CD14-positive monocyte (primary cell): ENCODE data around the gene ATXN7L1. TPM values are rescaled to one million over a fixed set of nuclear protein-coding genes. Genes with fewer than 3 reads are reported as not detected.

Experiments used
- DNase-seq, 3 donors: peaks; one replicate each; pipeline ENCODE4 v3.0.0-alpha.2; 2011 to 2022
- H2AFZ ChIP-seq: 2 replicates; pipeline ENCODE4 v1.6.0; 2012; ENCODE audit warnings: mild to moderate bottlenecking, low read depth, low read length, inconsistent platforms; ENCODE audit not compliant: insufficient read depth, poor library complexity, severe bottlenecking
- H3K27ac ChIP-seq, 2 donors: 1 replicate in 1 of 2; 2 replicates in 1 of 2; pipeline ENCODE4 v1.5.1; 2012 to 2013; ENCODE audit warnings: low read length in 2 of 2, control low read depth in 1 of 2, inconsistent platforms in 1 of 2, low read depth in 1 of 2, mild to moderate bottlenecking in 1 of 2
- H3K27me3 ChIP-seq, 2 donors: one replicate each; pipeline versions ENCODE4 v1.6.0 to v1.6.1; 2011 to 2013; ENCODE audit warnings: low read length in 2 of 2; ENCODE audit not compliant: control insufficient read depth in 2 of 2, insufficient read depth in 2 of 2
- H3K36me3 ChIP-seq, 2 donors: replicated peaks in 1 of 2; 1 replicate in 1 of 2; 2 replicates in 1 of 2; pipeline versions ENCODE4 v1.5.1 to v1.6.1; 2012 to 2013; ENCODE audit warnings: low read length in 2 of 2, control low read depth in 1 of 2, inconsistent platforms in 1 of 2, mild to moderate bottlenecking in 1 of 2; ENCODE audit not compliant: insufficient read depth in 2 of 2, control insufficient read depth in 1 of 2
- H3K4me1 ChIP-seq, 2 donors: 1 replicate in 1 of 2; 2 replicates in 1 of 2; pipeline versions ENCODE4 v1.5.1 to v1.6.1; 2012 to 2013; ENCODE audit warnings: low read length in 2 of 2, control low read depth in 1 of 2, inconsistent platforms in 1 of 2, mild to moderate bottlenecking in 1 of 2, moderate library complexity in 1 of 2; ENCODE audit not compliant: insufficient read depth in 2 of 2, control insufficient read depth in 1 of 2
- H3K4me2 ChIP-seq: replicated peaks from 2 replicates; pipeline ENCODE3; 2012; ENCODE audit warnings: low read length, moderate library complexity, mild to moderate bottlenecking; ENCODE audit not compliant: poor library complexity, severe bottlenecking; ENCODE audit errors: extremely low read depth
- H3K4me3 ChIP-seq, 3 experiments: fragments of 200-600 bp in 1 of 3; sonication (generic) in 1 of 3; replicated peaks in 1 of 3; 1 replicate in 2 of 3; 2 replicates in 1 of 3; pipeline ENCODE4 v1.5.1; 2011 to 2013; ENCODE audit warnings: low read length in 3 of 3, mild to moderate bottlenecking in 3 of 3, control low read depth in 2 of 3, low read depth in 2 of 3, inconsistent platforms in 1 of 3, moderate library complexity in 1 of 3
- H3K79me2 ChIP-seq: 2 replicates; pipeline ENCODE4 v1.6.0; 2012; ENCODE audit warnings: mild to moderate bottlenecking, control low read depth, inconsistent platforms, low read length, moderate library complexity; ENCODE audit not compliant: insufficient read depth
- H3K9ac ChIP-seq: 2 replicates; pipeline ENCODE4 v1.6.0; 2017; ENCODE audit warnings: low read length, mild to moderate bottlenecking; ENCODE audit not compliant: insufficient read depth, poor library complexity, severe bottlenecking
- H3K9me3 ChIP-seq, 2 donors: replicated peaks in 1 of 2; 1 replicate in 1 of 2; 2 replicates in 1 of 2; pipeline versions ENCODE4 v1.5.1 to v1.6.1; 2012 to 2013; ENCODE audit warnings: low read length in 2 of 2, control low read depth in 1 of 2; ENCODE audit not compliant: control insufficient read depth in 1 of 2, insufficient read depth in 1 of 2
- H4K20me1 ChIP-seq: 2 replicates; pipeline ENCODE4 v1.6.0; 2012; ENCODE audit warnings: mild to moderate bottlenecking, low read length, control low read depth, moderate library complexity; ENCODE audit not compliant: insufficient read depth
- H3K27ac Mint-ChIP-seq, 7 donors: one replicate each; pipeline ENCODE4 v1.8.0; 2020; ENCODE audit warnings: mild to moderate bottlenecking in 7 of 7, mixed read lengths in 7 of 7, moderate library complexity in 6 of 7, inconsistent platforms in 2 of 7
- H3K27me3 Mint-ChIP-seq, 3 donors: one replicate each; pipeline ENCODE4 v1.8.0; 2021 to 2022; ENCODE audit warnings: low read depth in 3 of 3, mild to moderate bottlenecking in 3 of 3, mixed read lengths in 3 of 3, moderate library complexity in 3 of 3, inconsistent platforms in 1 of 3
- H3K36me3 Mint-ChIP-seq, 2 donors: one replicate each; pipeline ENCODE4 v1.8.0; 2020; ENCODE audit warnings: mixed read lengths in 2 of 2, inconsistent platforms in 1 of 2, mild to moderate bottlenecking in 1 of 2
- H3K4me1 Mint-ChIP-seq: one replicate; pipeline ENCODE4 v1.8.0; 2020; ENCODE audit warnings: mild to moderate bottlenecking, mixed read lengths
- H3K4me3 Mint-ChIP-seq, 2 donors: one replicate each; pipeline ENCODE4 v1.8.0; 2020; ENCODE audit warnings: mild to moderate bottlenecking in 2 of 2, mixed read lengths in 2 of 2, moderate library complexity in 1 of 2
- H3K9me3 Mint-ChIP-seq, 7 donors: one replicate each; pipeline ENCODE4 v1.8.0; 2020 to 2022; ENCODE audit warnings: mixed read lengths in 7 of 7, mild to moderate bottlenecking in 6 of 7, moderate library complexity in 6 of 7, inconsistent platforms in 2 of 7
- CTCF ChIP-seq: fragments of 200-600 bp; IDR thresholded peaks from one replicate; pipeline ENCODE4 v1.8.0; 2022; ENCODE audit warnings: antibody characterized with exemption, mild to moderate bottlenecking
- WGBS: methylation state at CpG from one replicate; pipeline ENCODE4 v1.1.5; 2013; ENCODE audit warnings: missing lambda C conversion rate; ENCODE audit not compliant: insufficient coverage; 5-methylcytosine and 5-hydroxymethylcytosine counted together
- intact Hi-C, 2 donors: fragments of 100-400 bp; cut with micrococcal nuclease; formaldehyde crosslinking; loops; one replicate each; pipeline versions ENCODE4 v1.15.0 to v1.15.1; 2023
- polyA plus RNA-seq, 3 donors: library from polyadenylated mRNA; depleted of rRNA in 1 of 3; unstranded in 2 of 3; stranded (reverse) in 1 of 3; fragments of 300-500 nt in 2 of 3; fragments of >200 nt in 1 of 3; fragmentation: Illumina TruSeq in 2 of 3; gene quantifications; 1 replicate in 2 of 3; 2 replicates in 1 of 3; pipeline ENCODE4 v1.2.3, GENCODE V29; 2012 to 2021

ATXN7L1 gene
- polyA plus RNA-seq, 3 donors = 4.5 to 12.2 (median 11.2) TPM

GRCh38 chr7:105673367-105674084 lies 202.9 kb downstream of the ATXN7L1 start:
- peak in 2 of 3 donors; percentile 12 to 51 for DNase-seq
- intact Hi-C loops = loop anchor here in 1 of 2 donors (10.0 kb wide), 1 partner anchor 131 kb away; no protein-coding TSS in a partner anchor
- Histone ChIP-seq H3K27me3 (no peaks in the 10 kb centered on the region), H3K79me2 (peaks cover 92% of the 10 kb centered on the region), H3K4me3 (no peak overlapping the region), H4K20me1 (peaks cover 32% of the 10 kb centered on the region), H3K9me3 (no peaks in the 10 kb centered on the region), H3K9ac (peak overlapping the region; percentile 1), H3K27ac (peak overlapping the region; percentile 8 to 50), H2AFZ (no peak overlapping the region), H3K4me1 (peaks cover 48 to 51% of the 10 kb centered on the region in 2 donors), H3K4me2 (no peak overlapping the region), H3K36me3 (peaks cover 3 to 30% of the 10 kb centered on the region in 2 donors)
- Mint-ChIP-seq H3K36me3 (peaks cover 23 to 36% of the 10 kb centered on the region in 2 donors), H3K27ac (peak overlapping the region in 5 of 7 donors; percentile 9 to 84 (median 63)), H3K4me1 (peaks cover 53% of the 10 kb centered on the region), H3K4me3 (no peak overlapping the region), H3K27me3 (no peaks in the 10 kb centered on the region), H3K9me3 (no peaks in the 10 kb centered on the region)
- no peak for TF ChIP-seq CTCF
- 14% methylated on average over 6 of the region's 7 CpGs for WGBS

GRCh38 chr7:105672801-105673200 lies 203.6 kb downstream of the ATXN7L1 start:
- H3K27ac ChIP-seq = peak overlapping the region in 1 of 2 donors; percentile 50
- H3K27me3 ChIP-seq = no peaks in the 10 kb centered on the region
- no peak overlapping the region for H3K9ac ChIP-seq
- H3K9me3 ChIP-seq = no peaks in the 10 kb centered on the region
- intact Hi-C loops = loop anchor here in 1 of 2 donors (10.0 kb wide), 1 partner anchor 132 kb away; no protein-coding TSS in a partner anchor
- no peak overlapping the region for H3K4me3 Mint-ChIP-seq
- peaks cover 42 to 44% of the 10 kb centered on the region in 2 donors for H3K4me1 ChIP-seq
- H4K20me1 ChIP-seq = peaks cover 37% of the 10 kb centered on the region
- 90% methylated on average over 2 of the region's 2 CpGs for WGBS
- no peak overlapping the region for H3K4me3 ChIP-seq
- H3K4me1 Mint-ChIP-seq = peaks cover 46% of the 10 kb centered on the region
- DNase-seq = no peak
- H3K36me3 Mint-ChIP-seq = peaks cover 24 to 38% of the 10 kb centered on the region in 2 donors
- peaks cover 92% of the 10 kb centered on the region for H3K79me2 ChIP-seq
- H3K27ac Mint-ChIP-seq = peak overlapping the region in 2 of 7 donors; percentile 27 to 44
- H3K27me3 Mint-ChIP-seq = no peaks in the 10 kb centered on the region
- peaks cover 3 to 30% of the 10 kb centered on the region in 2 donors for H3K36me3 ChIP-seq
- H2AFZ ChIP-seq = no peak overlapping the region
- H3K9me3 Mint-ChIP-seq = no peaks in the 10 kb centered on the region
- TF ChIP-seq CTCF = no peak
- H3K4me2 ChIP-seq = no peak overlapping the region
